Suprapubic skin (tissue), 4 donors: ENCODE data around the gene CTNNA3.

Experiments used
- CTCF ChIP-seq, 2 donors: fragments of 200-600 bp in 1 of 2; fragments of 450-650 bp in 1 of 2; sonication (generic) in 1 of 2; IDR thresholded peaks; one replicate each; pipeline ENCODE4 v1.5.1; 2016 to 2019; ENCODE audit warnings: antibody characterized with exemption in 2 of 2, mild to moderate bottlenecking in 1 of 2, moderate library complexity in 1 of 2
- EP300 ChIP-seq: sonication (generic); formaldehyde crosslinking; IDR thresholded peaks from one replicate; pipeline ENCODE4 v1.6.1; 2017; ENCODE audit warnings: antibody characterized with exemption
- POLR2A ChIP-seq, 2 donors: fragments of 450-650 bp; IDR thresholded peaks; one replicate each; pipeline ENCODE4 v1.6.1; 2017; ENCODE audit warnings: antibody characterized with exemption in 2 of 2, mild to moderate bottlenecking in 2 of 2, moderate library complexity in 2 of 2
- POLR2AphosphoS5 ChIP-seq, 3 donors: sonication (generic); formaldehyde crosslinking; IDR thresholded peaks; one replicate each; pipeline ENCODE4 v1.6.1; 2017; ENCODE audit warnings: antibody characterized with exemption in 3 of 3

GRCh38 chr10:66151346-66151745 lies 1544.6 kb downstream of the CTNNA3 start:
- TF ChIP-seq CTCF (IDR thresholded peaks at IDR 0.05) (no peak), POLR2AphosphoS5 (IDR thresholded peaks at IDR 0.05) (no peak), POLR2A (IDR thresholded peaks at IDR 0.05) (no peak), EP300 (no peak)
